Measurements from ENCODE around the gene PLXNA2.

Gene PLXNA2

DNA sequence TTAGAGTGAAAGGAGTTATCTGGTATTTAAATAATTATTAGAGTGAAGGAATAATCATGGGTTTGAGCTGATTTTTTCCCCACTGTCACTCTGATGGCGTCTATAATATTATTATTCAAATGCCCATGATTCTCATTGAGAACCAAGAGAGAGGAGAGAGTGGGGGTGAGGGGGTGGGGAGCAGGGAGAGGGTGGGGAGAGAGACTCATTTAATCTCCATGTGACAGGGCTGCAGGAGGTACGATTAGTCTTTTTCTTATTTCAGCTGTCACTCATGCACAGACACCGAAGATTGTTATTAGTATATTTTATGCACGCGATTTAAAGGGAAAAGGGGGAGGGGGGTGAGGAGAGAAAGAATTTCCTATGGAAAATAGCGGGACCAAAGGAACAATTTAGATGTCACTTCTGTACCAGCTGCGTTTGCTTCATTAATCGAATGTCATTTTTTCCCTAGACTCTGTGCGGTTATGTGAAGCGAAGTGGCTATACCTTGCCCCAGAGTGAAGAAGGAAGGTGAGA, 19.9 kb downstream of the PLXNA2 start:
- no peak for DNase-seq (ENCODE audit: low spot score)

DNA sequence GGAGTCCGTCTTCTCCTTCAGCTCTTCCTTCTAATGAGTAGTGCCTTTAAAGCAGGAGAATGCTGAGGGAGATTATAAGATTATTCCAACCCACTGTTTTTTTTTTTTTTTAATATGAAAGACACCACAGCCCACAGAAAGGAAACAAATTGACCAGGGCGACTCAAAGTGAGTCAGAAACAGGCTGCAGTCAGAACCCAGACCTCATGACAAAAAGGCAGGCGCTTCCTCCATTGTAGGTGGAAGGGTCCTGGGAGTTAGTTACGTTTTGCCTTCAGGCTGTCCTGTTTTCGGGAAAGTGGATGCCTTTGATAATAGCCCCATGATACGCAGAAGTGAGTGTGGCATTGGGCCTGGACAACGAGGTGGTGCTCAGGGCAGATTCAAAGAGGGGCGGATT, 21.0 kb downstream of the PLXNA2 start:
- no peak for DNase-seq (ENCODE audit: low spot score)

DNA sequence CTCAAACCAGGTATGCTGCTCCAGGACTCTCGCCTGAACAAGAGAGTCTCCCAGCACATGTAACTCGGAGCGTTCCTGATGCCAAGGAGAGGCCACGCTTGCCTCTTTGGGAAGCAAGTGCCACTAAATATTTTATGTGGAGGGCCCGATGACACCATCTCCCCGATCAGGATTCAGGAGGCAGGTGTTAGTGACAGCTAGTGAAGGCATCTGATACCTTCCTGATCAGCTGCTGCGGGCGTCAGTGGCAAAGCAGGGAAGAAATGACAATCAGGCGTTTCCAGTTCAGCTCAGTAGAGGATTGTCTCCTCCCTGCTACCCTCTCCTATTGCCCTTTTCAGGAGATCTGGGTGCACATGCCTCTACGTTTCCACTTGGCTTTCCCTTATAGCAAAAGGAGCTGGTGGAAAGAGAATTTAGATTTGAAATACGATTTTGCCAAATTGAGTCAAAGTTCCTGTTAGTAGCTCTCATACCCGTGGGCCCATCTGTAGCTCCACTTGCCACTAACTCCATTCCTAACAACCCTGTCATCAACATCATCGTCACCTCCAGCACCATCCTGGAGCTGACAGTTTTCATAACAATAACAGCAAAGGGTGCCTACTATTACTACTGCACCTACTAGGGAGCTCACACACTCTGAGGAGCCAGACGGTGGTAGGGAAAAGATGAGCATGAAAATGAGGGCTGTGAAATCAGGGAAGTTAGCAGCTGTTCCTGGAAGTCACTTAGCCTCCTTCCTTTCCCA, 21.6 kb downstream of the PLXNA2 start:
- no peak for DNase-seq (ENCODE audit: low spot score)

DNA sequence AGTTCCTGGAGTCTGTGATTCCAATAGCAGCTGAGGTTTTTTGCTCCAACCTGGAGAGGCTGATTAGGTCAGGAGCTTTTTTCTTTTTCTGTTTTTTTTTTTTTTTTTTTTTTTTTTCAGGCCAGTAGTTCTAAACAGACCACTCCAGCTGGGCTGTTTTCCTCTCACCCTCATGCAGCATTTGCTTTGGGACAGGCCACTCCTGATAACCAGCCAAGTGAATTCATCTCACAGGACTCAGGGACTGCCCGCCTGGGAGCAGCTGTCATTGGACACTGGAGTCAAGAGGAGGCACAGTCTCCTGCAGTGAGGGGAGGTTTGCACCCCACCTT, 22.9 kb downstream of the PLXNA2 start:
- DNase-seq (ENCODE audit: low spot score) = no peak

DNA sequence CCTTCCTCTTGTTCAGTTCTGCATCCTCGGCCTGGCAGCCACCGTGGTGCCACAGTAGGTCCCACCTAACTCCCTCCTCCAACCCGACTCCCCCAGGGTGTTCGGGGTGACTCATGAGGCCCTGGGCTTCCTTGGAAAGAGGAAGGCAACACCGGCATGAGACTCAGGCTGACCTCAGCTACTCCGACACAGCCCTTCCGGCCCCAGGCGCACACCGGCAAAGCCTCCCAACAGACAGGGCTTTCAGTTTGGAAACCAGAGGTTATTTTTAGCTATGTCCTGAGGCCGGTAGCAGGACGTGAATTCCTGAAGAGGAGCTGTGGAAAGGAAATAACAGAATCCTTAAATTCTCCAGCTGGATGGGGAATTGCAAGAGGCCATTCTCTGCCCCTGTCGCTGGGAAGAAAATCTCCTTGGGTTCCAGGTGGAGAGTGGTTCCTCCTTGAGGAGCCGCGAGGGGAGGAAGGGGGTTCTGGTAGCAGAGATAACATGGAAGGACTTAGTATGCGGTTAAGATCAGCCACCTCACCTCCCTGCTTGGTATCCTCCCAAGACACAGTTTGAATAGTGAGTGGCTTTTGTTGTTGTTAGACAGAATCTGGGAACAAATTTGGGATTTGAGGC, 24.4 kb downstream of the PLXNA2 start:
- DNase-seq (ENCODE audit: low spot score) = no peak

DNA sequence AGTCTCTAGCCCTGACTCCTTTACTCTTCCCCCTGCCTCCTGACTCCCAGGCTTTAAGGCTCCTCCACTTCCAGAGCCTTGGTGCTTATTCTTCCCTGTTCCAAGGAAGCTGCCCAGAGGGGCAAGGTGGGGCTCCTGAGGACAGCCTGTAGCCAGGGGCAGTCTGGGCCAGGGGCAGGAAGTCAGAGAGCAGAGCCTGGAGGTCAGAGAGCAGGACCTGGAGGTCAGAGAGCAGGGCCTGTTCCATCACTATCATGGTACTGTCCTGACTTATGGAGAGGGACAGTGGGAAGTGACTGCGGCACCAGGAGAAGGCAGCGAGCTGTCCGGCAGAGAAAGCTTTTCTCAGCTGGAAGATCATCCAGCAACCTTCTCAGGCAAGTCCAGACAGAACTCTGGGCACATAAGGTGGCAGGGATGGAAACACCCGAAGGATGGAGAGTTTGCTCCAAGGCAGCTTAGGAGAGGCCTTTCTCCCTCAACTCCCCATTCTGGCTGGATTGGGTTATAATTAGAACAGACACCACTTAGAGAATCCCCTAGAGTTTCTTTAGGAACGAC, 25.0 kb downstream of the PLXNA2 start:
- no peak for DNase-seq (ENCODE audit: low spot score)

DNA sequence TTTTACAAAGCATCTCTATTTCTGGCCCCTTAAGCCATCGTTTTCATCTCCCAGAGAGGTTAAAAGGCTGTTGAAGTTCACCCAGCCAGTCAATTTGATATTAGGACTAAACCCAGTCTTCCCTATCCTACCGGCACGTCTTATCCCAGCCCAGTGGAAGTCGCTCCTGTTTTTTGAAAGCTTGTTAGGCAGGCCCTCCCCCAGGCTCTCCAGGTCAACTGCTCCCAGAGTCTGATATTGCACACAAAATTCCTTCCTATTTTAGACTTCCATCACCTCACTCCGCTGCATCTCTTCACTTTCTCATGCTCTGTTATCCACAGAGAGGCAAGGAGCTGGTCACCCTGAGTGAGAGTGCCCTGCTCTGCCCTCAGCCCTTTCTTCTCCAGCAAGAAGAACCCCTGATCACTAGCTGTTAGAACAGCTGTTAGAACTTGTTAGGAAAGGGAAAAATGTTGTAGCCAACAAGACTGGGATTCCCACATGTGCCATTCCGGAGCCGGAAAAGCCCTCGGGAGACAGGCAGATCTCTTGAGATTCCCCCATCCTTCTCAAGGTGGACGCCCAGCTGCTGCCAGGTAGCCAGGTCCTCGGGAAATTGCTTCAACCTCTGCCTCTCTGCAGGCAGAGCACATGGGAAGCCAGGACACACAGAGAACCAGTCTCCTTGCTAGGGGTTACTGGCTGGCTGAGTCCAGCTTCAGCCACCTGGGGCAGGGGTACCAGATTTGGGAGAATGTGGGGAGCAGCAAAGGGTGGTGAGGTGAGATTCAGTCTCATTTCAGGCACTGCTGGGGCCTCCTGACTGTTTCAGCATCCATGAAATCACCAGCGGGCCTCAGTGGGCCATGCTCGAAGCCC, 25.7 kb downstream of the PLXNA2 start:
- DNase-seq (ENCODE audit: low spot score) = no peak

DNA sequence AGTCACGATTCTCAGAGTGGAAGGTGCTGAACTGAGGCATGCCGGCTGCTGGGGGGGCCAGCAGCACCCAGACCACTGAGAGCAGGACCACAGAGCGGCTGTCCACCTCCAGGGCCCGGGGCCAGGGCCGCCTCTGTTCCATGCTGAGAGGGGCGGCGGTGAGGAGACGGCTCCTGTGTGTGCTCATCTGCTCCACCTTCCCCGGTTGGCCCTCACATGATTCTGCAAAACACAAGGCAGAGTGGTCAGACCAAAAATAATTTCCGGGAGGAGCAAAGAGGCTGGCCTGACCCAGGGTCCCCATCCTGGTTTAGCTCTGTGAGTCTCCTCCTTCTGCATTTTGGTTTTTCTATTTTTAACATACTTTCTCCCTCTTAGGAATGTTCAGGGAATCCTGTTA, 26.4 kb downstream of the PLXNA2 start:
- no peak for DNase-seq (ENCODE audit: low spot score)

DNA sequence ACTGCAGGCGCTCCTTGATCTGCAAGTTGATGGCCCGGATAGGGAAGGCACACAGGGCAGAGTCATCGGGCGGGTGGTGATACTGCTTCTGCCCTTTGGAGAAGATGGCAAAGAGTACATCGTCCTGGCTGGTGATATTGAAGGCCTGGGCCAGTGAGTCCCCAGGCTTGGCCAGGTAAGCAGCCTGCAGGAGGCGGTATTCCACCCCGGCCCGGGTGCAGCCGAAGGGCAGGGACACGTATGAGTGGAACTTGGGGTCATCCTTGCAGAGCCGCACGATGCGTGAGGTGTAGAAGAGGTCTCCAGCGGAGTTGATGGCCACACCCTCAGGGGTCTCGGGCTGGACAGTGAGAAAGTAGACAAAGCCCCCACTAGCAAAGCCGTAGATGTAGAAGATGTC, 27.4 kb downstream of the PLXNA2 start:
- DNase-seq (ENCODE audit: low spot score) = no peak

DNA sequence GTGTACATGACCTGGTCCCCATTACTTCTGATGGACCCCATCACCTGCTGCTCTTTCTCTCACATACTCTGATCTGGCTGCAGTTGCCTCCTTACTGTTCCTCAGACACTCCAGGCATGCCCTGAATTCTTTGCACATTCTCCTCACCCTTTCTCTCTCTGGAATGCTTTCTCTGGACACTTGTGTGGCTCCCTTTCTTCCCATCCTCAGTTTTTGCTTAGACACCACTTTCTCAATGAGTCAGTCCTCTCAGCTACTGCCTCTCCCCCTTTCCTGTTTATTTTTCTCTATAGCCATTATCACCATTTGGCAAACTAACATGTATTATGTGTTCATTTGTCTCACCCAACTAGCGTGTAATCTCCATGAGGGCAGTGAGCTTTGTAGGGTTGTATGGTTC, 28.1 kb downstream of the PLXNA2 start:
- no peak for DNase-seq (ENCODE audit: low spot score)

DNA sequence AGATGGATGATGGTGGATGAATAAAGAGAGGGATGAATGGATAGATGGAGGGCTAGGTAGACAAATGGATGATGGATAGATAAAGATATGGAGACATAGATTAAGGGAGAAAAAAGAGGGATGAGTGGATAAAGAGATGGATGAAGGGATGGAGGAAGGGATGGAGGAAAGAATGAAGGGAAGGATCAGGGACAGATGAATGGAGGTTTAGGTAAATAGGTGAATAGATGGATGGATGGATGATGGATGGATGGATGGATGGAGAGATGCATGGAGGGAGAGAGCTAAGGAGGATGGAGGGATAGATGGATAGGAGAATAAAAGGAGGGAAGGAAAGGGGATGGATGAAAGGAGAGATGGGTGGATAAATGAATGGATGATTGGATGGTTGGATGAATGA, 28.8 kb downstream of the PLXNA2 start:
- no peak for DNase-seq (ENCODE audit: low spot score)

DNA sequence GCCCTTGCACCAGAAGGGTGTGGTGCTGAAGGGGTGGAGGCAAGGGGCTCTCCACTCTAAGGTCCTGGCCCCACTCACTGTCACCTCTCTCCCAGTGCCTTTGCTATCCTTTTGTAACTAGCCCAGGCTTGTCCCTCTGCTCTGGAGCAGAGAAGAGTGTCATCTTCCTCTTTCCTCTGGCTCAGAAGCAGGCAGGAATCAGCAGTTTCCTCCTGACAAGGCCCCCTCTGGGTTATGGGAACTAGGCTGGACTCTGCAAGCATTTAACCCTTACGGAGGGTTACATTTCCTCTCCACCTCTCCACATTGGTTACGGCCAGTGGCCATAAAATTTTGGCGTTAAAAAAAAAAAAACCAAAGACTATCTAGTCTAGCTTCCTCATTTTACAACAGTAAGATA, 30.4 kb downstream of the PLXNA2 start:
- no peak for DNase-seq (ENCODE audit: low spot score)

DNA sequence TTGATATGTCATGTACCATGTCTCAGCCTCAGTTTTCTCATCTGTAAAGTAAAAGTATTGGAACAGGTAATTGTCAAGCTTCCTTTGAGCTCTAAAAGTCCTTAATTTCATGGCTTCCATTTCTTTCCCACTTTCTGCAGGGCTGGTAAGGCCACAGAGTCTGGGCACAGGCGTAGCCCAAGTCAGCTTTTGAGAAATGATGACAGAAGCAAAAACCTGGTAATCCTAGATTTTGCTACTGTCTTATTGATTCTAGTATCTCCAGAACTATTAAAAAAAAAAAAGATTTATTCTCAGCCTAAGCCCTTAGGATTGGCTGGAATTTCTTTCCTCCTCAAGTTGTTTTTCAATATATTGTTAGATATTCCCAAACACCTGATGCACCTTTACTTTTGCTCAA, 31.3 kb downstream of the PLXNA2 start:
- DNase-seq (ENCODE audit: low spot score) = no peak

DNA sequence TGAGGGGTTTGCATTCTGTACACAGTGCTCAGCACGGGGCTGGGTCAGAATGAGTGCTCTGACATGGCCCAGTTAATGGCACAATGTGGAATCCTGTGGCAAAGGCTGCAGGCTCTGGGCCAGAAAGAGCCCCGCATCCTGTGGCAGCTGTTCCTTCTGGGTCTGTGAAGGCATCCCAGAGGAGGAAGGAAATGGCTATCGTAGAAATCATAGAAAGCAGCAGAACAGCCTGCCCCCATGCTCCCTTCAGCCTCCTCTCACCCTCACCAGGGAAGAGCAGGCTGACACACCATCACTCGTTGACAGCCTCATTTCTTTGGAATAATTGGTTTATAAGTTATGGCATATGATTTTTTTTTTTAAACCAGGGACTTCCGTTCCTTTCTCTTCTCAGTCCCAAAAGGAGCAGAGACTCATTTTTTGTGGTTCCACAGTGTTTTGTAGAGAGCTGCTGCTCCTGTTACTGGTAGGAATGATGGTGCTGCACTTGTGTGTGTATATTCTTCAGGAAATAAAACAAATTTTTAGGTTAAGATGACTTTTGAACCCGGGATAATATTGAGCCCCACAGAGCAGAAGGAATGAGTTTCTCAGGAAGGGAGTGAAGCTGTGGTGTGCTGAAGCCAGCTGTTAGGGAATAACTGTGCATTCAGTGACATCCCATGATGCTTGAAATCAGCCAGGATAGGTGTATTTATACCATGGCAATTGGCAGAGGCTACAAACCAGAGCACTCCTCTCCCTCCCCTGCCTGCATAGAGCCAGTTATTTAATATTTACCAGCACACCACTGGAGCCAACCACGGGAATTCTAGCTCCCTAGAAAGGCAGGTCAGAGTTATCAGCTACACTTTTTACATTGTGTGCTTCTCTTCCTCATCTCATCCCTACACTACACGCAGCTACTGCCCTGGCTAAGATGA, 32.0 kb downstream of the PLXNA2 start:
- no peak for DNase-seq (ENCODE audit: low spot score)

DNA sequence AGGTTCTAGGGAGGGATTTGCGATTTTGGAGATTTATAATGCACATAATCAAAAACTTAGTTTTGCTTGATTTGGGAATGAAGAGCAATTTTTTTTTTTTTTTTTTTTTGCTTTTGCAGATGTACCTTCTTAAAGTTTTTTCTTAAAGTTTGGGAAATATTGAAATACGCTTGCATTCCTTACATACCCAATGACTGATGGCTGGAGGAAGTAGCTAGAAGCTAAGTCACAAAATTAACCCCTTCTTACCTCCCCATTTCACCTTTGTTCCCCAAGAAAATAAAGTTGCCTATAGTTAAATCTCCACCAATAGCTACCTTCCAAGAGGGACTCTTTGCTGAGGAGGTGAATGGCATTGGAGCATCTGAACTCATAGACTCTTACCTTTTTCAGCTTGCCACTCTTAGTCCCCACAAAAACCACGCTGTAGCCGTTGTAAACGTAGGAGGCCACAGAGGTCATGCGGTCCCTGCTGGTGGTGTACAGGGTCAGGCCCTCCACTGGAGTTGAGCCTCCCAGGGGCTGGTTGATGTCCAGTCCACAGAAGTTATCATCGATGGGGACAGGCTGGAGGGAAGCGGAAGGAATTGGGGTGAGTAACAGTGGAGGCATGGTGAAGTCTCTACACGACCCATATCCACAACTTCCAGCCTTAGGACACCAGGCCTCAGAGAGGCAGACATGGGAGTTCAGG, 34.1 kb downstream of the PLXNA2 start:
- DNase-seq (ENCODE audit: low spot score) = no peak

DNA sequence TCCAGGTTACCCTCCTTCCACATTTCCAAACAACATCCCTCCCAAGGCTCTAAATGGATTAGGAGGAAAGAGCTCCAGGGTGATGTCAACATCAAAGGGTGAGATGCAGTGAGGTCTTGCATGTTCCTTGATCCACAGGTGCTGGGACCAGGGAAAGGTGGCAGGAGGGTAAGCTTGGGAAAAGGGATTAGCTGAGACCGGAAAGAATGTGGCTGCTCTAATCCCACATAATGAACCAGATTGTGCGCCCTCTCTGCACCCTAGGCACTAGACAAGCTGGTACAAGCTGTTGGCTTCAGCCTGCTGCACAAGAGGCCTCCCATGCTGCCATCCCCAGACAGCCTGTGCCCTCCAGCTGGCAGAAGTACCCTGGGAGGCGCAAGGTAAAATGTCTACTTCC, 34.9 kb downstream of the PLXNA2 start:
- no peak for DNase-seq (ENCODE audit: low spot score)

DNA sequence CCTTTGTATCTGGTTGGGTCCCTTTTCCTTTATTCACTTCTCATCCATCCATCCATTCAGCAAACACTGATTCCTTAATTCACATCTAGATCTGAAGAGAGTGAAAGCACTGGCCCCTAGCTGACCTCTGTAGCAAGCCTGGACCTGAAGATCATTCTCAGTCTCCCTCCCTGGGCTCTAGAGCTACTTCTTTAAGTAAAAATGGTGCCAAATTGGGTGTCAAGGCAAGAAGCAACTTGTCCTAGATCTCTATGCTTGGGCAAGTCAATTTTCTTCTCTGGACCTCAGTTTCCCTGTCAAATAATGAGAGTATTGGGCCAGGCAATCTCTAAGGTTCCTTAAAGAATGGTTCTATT, 36.1 kb downstream of the PLXNA2 start:
- no peak for DNase-seq (ENCODE audit: low spot score)

DNA sequence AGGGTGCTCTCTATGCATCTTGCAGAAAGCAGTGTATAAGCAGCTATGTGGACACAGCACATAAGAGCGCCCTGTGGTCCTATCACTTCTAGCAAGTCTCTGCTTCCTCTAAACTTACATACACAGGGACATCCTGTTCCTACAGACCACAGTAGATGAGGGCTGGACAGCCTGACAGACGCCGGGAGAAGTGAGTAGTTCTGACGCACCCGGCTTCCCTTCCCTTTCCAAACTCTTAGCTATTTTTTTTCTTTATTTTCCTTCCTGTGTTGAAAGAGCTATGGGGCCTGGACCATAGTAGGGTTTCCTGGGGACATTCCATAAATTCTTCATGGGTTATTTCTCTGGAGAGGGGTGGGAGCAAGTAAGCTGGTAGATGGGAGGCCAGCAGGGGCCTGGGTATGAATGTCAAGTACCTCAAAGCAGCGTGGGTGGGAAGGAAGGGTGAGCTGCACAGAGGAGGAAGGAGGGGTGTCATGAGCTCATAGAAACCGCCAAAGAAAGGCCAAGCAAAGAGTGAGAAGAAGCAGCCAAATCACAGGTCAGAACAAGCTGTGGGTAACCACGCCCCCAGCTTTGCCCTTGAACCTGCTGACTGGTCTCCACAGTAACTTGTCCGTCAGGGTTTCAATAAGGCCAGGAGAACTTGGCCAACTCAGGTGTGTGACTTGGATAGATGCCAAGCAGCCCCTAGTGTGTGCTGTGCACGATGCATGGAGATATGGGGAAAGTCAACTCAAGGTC, 36.6 kb downstream of the PLXNA2 start:
- no peak for DNase-seq (ENCODE audit: low spot score)

DNA sequence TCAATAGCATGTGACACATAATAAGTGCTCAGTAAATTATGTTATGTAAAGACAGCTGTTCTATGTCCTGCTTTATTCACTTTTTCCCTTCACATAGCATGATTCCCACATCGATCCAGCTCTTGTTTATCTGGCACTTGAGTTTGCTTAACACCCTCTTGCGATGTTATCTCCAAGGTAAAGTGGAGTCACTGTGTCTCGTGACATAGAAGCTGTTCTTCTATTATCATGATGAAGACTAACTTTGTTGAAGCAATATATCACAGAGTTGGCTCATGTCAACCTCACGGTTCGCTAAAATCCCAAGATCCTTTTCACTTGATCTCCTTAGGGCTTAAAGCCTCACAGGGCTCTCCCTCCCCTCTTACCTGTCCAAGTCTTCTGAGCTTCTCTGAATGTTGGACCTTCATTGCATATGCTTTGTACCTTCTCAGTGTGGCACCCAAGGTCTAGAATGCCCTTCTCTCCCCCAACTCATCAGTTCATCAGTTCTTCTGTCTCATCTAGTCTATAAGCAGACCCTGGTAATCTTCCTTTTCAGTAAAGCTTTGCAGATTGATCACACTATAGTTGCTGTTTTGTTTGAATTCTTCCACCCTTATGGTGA, 38.0 kb downstream of the PLXNA2 start:
- DNase-seq (ENCODE audit: low spot score) = no peak

Measured in RKO (cell line).